ENCODE data around the gene LYSET.
A peak's percentile ranks its signal among the peaks of the same experiment; 100 is the strongest.
"Not testable (repeated sequence)": the region's sequence is repeated elsewhere in the genome, so short reads cannot be mapped to it uniquely, and the experiment has no call there.

The LYSET gene

GRCh38 chr14:93169619-93170018, 15.5 kb upstream of the LYSET start:
- not testable (repeated sequence) for DNase-seq

GRCh38 chr14:93170141-93170540, 15.0 kb upstream of the LYSET start:
- not testable (repeated sequence) for DNase-seq

DNA sequence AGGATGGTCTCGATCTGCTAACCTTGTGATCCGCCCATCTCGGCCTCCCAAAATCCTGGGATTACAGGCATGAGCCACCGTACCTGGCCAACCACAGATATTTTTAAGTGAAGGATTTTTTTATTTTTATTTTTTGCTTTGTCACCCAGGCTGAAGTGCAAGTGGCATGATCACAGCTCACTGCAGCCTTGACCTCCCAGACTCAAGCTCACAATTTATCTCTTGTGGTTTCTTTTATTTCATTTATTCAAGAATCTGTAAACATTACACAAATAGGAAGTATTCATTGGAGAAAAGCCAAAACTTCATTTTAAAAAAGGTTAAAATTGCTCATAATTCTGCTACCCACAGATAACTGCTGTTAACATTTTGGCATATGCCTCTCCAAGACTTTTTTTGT, 13.7 kb upstream of the LYSET start:
- no peak for DNase-seq

- no peak for DNase-seq
These were observed 11.1 kb upstream of the LYSET start for GRCh38 chr14:93173943-93174395.

- DNase-seq: not testable (repeated sequence)
These were observed 10.4 kb upstream of the LYSET start for GRCh38 chr14:93174731-93175130.

- no peak for DNase-seq
These were observed 9.6 kb upstream of the LYSET start for GRCh38 chr14:93175492-93175891.

DNA sequence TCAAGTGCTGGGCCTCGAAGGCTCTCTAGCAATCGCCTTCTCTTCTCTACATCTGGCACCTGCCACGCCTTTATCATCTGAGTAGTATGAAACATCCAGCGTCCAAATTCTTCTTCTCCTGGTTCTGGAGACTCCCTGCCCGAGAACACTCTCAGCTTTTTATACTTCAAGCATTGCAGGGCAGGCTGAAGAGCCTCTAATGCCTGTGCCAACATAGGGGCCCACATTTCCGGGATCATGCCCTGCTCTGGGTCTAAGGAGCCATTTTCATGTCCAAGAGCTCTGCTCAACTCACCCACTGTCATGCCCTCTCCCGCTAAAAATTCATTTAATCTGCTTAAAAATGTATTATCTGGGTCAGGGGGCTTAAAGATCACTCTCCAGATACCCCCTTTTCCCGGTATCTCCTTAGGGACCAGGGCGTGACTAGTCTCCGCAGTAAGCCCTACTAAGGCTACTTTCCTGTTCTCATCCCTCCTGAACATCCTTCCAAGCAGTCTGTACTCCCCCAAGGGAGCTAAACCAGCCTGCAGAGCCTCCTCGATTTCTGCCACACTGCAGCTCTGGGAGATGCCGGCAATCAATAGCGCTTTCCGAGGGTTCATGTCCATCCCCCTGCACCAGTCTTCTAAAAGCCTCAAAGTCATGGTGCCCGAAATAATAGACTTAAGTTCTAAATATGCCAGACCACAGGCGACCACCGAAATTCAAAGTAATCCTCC, 1.4 kb upstream of the LYSET start:
- DNase-seq: no peak

DNA sequence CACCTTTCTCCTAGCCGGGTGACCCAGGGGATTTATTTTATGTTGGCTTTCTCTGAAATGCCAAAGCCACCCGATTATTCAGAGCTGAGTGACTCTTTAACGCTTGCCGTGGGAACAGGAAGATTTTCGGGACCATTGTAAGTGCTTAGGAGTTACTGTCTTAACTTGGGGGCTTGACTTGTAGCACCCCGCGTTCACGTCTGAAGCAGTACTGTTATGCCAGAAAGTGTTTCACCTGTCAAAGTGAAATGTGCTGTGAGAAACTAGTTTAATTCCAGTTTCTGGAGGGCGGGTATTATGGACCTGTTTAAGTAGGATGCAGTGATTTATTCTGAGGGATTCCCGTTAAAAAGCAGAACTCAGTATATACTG, 218 bp downstream of the LYSET start:
- no peak for DNase-seq

DNA sequence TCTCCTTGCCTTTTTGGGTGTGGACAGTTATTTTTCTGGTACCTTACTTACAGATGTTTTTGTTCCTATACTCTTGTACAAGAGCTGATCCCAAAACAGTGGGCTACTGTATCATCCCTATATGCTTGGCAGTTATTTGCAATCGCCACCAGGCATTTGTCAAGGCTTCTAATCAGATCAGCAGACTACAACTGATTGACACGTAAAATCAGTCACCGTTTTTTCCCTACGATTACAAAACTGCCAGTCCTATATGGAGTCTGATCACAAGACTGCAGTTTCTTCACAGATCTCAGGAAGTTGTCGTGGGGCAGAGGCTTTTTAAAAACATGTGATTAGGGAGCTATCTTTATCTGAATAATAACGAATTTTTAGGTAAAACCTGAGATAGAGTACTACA, 1.3 kb downstream of the LYSET start:
- DNase-seq: no peak

GRCh38 chr14:93186956-93187355, 1.8 kb downstream of the LYSET start:
- DNase-seq: no peak

- no peak for DNase-seq
These were observed 10.3 kb downstream of the LYSET start for GRCh38 chr14:93195316-93195999.

DNA sequence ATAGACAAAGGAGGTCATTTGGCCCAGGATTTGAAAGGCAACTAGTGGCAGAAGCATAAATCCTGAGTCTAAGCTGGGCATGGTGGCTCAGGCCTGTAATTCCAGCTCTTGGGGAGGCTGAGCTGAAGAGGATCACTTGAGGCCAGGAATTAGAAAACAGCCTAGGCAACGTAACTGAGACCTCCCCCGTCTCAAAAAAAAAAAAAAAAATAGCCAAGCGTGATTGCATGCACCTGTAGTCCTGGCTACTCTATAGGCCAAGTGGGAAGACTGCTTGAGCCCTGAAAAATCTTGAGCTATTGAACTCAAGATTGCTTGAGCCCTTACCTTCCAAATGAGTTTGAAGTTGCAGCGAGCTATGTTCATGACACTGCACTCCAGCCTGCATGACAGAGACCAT, 13.9 kb downstream of the LYSET start:
- no peak for DNase-seq

DNA sequence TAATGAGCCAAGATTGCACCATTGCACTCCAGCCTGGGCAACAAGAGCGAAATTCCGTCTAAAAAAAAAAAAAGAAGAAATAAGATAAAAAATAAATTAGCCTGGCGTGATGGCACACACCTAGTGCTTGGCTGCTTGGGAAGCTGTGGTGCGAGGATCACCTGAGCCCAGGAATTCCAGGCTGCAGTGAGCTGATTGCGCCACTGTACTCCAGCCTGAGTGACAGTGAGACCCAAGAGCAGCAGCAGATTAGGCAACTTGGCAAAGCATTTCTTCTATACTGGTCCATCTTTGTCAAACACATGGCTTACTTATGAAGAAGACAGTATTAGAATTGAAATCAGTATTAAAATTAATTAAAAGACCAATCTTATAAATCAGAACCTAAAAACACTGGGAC, 15.4 kb downstream of the LYSET start:
- no peak for DNase-seq

GRCh38 chr14:93201155-93201704, 16.1 kb downstream of the LYSET start:
- DNase-seq: no peak

GRCh38 chr14:93206793-93207467, 21.8 kb downstream of the LYSET start, which contains the start of the genes GON7 and UBR7:
Gene GON7, minus strand, starts transcription at chr14:93207065. Its CDS starts 28 bp downstream, at chr14:93207037.
Gene UBR7, plus strand, starts transcription at chr14:93207256. Its CDS starts 36 bp downstream, at chr14:93207292.
- peak; percentile 91 for DNase-seq

- peak; percentile 11 for DNase-seq
These were observed 22.6 kb downstream of the LYSET start for GRCh38 chr14:93207468-93208308.

- no peak for DNase-seq
These were observed 27.3 kb downstream of the LYSET start for GRCh38 chr14:93212432-93212831.

DNA sequence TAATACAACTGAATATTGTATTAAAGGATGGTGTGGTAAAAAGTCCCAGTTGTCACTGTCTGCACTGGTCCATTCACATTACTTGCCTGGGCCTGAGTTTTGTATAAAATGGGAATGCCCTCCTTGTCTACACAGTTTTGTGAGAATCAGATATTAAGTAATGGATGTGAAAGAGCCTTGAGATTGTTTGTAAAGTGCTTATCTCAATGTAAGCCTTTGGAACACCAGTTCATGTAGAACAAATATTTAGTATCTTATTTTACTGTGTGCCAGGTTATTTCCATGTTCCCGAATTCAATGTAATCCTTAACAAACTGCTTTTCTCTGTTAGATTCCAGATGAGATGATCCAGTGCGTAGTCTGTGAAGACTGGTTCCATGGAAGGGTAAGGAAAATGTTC, 29.5 kb downstream of the LYSET start:
- DNase-seq: no peak

- peak; percentile 63 for DNase-seq
These were observed 34.1 kb downstream of the LYSET start for GRCh38 chr14:93219103-93219726.

DNA sequence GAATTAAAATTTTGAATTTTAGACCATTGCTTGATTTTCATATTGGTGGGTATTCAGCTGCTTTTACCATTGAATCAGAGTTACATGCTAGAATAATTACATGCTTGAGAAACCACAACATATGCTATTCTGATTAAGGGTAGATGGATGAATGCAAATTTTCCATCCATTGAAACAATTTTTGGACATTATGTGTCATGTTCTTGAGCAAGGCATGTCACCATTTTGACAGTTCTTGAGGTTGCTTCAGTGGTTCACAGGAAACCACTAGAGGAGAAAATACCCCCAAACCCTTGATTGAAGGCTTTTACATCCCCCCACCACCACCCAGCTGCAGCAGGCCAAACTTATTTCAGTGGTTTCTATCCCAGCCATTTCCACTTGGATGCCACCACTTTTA, 35.4 kb downstream of the LYSET start:
- DNase-seq: no peak

- no peak for DNase-seq
These were observed 38.4 kb downstream of the LYSET start for GRCh38 chr14:93223565-93223964.

GRCh38 chr14:93228550-93228949, 43.4 kb downstream of the LYSET start:
- no peak for DNase-seq

All from CD4-positive, alpha-beta T cell treated with Interleukin-6 for 4 hours (primary cell).